GM20431 (cell line): ENCODE results near the gene RPH3AL.
"Not testable (repeated sequence)": the region's sequence is repeated elsewhere in the genome, so short reads cannot be mapped to it uniquely, and the experiment has no call there.

ENCODE experiments used
- in situ Hi-C: fragments of 300-500 bp; cut with MseI, MboI; formaldehyde crosslinking; loops from one replicate; pipeline ENCODE4 v1.15.0; 2020; ENCODE audit warnings: low sequenced_read_pairs; ENCODE audit not compliant: unreplicated experiment

Gene RPH3AL

DNA sequence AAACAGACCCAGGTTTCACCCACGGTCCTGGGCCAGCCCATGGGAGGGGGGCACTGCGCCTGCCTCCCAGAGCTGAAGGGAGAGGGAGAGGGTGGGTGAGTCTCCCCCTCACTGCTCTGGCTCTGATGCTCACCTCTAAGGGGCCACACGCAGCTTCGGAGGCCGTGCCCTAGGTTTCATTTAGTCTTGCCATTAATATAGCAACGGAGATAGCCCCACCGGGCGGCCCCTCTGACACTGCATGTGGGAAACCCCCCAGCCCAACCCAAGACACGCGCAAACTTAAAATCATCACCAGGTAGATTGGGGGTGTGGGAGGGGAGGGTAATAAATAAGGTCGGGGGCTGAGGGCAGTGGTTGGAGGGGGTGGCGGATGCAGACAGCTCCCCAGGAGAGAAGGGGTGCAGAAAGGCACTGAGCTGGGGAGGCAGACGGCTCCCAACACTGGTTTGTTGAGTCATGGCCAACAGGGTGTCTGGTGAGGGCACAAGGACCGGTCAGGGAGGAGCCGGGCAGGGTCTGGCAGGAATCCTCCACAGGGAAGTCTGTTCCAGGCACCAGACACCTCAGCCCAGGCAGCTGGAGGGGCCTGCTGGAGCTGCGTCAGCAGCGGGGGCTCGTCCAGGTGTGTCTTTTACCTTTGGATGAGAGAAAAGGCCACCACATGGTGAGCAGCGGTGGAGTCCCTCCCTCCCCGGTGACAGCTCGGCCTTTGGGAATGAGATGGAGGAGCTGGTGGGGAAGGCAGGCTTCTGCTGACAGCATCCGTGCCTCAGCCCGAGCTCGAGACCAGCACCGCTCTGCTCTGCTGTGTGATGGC is 139.1 kb downstream of the RPH3AL start:
- in situ Hi-C loops, result no loop called here

DNA sequence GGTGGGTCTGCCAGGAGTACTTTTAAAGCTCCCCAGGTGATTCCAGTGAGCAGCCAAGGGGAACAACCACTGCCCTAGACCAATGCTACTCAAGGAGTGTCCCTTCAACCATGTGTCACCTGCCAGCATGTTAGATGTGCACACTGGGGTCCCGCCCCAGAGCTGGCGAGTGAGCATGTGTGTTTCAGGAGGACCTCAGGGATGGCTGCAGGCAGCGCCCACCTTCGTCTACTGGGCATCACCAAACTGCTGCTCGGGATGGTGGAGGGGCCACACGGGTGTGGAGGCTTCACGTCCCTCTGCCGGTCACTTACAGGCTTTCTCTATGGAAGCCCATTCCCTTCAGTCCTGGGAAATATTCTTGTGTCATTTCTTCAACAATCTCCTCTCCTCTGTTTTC is 142.2 kb downstream of the RPH3AL start:
- in situ Hi-C loops, result no loop called here

DNA sequence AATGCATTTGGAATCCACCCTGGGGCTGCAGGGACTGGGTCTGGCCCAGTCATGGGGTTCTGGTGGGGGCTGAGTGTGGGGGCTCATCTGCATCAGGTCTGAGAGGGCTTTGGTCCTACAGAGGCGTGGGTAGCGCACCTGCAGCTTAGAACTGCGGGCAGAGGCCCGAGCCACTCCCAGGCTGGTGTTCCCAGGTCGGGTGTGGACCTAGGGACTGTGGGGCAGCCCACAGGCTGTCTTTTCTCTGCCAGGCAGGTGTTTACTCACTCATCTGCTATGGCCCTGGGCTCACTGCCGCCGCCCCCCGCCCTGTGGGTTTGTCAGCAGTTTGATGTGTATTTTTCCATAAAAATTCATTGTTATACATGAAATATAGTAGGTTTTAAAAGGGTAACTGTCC is 144.2 kb downstream of the RPH3AL start:
- in situ Hi-C loops, result no loop called here

DNA sequence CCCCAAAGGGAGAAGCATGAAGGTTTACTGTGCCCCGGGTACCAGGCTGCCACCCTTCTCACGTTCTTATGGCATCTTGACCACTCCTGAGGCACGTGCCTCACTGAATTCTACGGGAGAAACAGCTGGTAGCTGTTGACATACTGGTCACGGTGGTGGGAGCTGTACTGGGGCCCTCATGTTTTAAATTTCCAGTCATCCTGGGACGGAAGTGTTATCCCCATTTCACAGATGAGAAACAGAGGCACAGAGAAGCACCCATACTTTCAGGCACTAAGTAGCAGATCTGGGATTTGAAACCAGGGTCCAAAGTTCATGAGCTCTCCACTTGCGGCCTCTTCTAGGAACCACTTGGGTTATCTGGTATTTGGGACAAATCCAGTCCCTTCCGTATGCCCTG is 144.8 kb downstream of the RPH3AL start:
- in situ Hi-C loops, result no loop called here

DNA sequence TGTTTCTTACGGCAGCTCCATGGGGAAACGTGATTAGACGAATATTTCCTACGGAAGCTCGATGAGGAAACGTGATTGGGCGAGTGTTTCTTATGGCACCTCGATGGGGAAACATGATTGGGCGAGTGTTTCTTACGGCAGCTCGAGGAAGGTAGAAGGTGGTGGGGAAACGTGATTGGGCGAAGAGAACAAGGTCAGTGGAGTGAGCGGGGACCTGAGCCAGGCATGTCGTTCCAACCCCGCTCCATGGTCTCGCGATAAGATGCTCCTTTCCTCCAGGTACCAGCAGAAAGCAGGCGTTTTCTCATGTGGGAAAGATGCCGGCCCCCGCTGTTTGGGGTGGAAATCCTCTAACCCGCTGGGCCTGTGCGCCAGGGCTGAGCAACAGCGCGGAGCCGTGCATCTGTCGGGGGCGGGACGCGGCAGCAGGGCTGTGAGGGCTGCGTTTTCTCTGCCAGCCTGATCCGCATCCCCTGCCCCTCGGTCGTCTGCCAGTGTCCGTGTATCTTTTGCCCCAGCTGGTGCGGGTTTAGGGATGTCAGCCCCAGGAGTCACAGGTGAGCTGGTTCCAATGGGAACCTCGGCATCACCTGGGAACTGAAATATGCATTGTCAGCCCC is 145.6 kb downstream of the RPH3AL start:
- in situ Hi-C loops, result no loop called here

DNA sequence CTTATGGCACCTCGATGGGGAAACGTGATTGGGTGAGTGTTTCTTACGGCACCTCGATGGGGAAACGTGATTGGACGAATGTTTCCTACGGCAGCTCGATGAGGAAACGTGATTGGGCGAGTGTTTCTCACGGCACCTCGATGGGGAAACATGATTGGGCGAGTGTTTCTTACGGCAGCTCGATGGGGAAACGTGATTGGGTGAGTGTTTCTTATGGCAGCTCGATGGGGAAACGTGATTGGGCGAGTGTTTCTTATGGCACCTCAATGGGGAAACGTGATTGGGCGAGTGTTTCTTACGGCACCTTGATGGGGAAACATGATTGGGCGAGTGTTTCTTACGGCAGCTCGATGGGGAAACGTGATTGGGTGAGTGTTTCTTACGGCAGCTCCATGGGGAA is 146.1 kb downstream of the RPH3AL start:
- in situ Hi-C loops, result not testable (repeated sequence)

DNA sequence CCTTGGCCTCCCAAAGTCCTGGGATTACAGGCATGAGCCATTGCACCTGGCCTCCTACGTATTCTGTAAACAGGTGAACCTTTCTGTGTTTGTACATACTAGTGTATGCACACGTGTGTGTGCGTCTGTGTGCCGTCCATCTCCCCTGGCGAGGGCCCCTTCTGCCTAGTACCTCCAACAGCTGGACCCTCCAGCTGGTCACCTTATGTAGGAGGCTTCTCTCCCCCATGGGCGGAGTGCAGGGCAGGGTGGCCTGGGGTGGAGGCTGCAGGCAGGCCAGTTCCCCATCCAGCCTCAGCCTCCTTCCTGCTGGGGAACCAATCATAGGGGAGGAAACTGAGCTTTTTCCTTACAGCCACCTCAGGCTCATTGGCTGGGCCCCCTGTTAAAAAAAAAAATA is 146.8 kb downstream of the RPH3AL start:
- in situ Hi-C loops, result no loop called here

DNA sequence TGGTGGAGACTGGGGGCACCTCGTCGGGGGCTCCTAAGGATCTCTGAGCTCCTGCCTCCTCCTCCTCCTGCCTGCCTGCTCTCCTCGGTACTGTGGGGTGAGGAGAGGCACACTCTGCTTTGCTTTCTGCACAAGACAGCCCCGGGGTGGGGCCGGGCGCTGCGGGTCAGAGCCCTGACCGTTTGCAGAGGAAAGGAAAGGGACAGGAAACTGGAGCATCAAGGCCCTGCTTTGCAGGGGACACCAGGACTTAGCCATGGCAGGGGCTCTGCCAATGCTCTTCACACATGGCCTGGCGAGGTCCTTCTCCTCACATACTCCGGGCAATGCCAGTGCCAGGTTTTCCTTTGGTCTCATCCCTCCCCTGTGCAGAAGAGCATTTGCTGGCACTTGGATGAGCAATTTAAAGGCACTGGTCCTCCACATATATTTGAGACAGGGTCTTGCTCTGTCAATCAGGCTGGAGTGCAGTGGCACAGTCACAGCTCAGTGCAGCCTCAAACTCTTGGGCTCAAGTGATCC is 147.4 kb downstream of the RPH3AL start:
- in situ Hi-C loops, result no loop called here

DNA sequence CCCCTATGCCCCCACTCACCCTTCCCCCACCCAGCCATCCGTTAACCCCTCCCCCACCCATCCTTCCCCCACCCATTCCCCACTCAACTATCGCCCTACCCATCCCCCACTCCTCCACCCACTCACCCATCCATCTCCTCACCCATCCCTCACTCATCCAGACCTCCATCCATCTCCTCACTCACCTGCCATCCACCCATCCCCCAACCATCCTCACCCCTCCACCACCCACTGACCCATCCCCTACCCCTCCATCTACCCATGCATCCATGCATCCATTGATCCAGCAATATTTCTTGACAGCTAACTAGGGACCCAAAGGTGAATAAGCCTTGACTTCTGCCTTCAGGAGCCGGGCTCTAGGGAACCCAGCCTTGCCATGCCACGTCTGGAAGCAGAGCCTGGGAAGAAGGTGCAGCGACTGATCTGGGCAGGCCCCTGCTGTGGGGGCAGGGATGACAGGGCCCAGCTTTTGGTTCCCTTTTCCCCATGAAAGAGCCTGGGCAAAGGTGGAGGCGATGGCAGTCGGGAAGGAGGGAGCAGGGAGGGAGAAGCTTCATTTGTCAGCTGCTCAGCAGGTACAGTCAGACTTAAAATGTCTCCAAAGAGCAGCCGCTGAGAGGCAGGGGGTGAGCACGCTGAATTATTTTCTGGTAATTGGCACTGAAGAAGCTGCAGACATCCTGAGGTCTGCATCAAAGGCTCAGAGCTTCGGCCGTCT is 148.0 kb downstream of the RPH3AL start:
- in situ Hi-C loops, result no loop called here

DNA sequence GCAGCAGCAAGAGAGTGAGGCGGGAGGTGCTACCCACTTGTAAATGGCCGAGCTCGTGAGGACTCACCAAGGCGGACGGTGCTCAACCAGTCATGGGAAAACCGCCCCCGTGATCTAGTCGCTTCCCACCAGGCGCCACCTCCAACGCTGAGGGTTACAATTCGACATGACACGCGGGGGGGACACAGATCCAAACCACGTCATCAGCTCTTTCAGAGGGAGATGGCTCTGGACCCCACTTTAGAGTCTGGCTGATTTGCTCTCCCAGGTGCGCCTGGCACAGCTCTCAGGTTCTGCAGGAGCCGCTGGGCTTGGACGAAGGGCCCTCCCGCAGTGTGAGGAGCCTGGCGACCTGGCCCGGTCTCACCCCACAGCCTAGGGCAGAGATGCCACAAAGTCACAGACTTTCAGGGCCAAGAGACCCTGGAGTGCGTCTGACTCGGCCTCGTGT is 150.1 kb downstream of the RPH3AL start:
- in situ Hi-C loops, result no loop called here

DNA sequence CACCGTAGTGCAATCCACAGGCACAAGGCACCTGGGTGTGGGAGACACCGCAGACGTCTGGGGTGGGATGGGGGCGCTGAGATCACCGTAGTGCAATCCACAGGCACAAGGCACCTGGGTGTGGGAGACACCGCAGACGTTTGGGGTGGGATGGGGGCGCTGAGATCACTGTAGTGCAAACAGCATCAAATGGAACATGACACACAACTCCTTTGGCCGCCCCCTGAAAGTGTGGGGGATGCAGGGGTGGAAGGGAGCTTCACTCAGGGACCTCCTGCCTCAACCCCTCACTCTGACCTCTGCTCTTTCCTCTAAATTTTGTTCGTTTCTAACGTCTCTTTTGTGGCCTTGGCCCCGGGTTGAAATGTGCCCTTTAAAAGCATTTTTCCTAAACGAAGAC is 150.9 kb downstream of the RPH3AL start:
- in situ Hi-C loops, result not testable (repeated sequence)

DNA sequence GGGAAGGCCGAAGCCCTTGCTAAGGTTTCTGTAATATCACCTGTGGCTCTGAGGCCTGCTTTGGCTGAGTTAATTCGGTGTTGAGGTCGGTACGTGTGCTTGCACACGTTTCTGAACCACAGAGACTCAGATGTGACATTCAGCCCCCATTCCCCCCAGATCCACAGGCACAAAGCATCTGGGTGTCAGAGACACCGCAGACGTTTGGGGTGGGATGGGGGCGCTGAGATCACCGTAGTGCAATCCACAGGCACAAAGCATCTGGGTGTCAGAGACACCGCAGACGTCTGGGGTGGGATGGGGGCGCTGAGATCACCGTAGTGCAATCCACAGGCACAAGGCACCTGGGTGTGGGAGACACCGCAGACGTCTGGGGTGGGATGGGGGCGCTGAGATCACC is 151.3 kb downstream of the RPH3AL start:
- in situ Hi-C loops, result not testable (repeated sequence)

DNA sequence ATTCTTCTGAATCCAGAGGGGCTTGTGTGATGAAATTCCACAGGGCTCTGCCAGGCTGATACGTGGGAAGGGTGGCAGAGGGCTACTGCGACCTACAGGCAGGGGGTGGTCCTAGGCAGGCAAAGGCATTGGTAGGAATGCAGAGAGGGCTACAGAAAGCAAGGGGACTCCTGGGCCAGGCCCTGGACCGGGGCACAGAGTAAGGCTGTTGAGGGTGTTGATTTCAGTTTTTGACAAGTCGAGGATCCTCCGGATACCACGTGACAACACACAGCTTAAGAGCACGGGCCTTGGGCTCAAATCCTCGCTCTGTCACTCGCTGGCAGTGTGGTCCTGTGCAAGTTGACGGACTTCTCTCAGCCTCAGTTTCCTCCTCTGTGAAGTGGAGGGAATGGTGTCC is 152.0 kb downstream of the RPH3AL start:
- in situ Hi-C loops, result no loop called here

DNA sequence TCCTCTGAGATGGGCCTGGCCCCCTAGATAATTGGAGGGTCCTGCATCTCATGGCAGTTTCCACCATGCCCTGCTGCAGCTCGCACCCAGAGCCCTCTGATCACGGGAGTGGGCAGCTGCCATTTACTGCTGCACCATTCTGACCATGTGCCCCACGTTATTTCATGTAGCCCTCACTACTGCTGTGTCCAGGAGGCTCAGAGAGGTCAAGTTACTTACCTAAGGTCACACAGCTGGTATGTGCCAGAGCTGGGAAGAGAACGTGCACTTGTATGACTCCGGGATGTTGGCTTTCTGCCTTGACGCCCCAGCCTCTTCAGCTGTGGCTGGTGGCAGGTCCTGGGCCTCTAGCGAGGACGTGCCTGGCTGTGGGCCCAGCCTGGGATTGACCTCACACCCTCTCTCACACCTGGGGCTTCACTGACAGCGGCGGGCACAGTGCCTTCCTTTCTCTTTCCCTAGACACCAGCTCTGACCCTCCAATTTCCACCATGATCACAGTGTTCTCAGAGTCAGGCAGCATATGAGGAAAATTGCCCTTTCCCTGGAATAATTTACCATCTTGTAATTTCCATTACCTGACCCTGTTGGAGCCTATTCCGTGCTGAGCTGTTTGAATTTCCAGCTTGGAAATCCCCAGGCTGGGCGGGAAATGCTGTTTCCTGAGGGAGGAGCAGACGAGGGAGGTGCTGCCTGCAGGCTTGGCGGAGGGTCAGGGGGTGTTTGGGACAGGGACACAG is 152.6 kb downstream of the RPH3AL start:
- in situ Hi-C loops, result no loop called here

DNA sequence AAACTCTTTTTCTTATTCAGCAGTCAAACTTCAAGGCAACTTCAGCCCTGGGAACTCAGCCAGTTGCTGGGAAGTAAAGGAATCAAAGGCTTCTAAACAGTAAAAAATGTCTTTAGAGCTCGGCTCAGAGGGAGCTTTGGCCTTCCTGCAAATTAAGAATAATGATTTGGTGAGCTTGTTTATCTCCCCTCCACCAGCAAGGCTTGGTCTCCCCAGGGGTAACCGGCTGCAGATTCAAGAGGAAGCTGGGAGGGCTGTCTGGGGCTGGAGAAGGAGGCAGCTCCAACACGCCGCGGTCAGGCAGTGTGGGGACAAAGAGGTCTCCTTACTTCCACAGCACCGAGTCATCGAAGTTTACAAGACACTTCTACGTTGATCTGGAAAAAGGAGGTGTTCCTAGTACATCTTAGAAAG is 153.4 kb downstream of the RPH3AL start:
- in situ Hi-C loops, result no loop called here

DNA sequence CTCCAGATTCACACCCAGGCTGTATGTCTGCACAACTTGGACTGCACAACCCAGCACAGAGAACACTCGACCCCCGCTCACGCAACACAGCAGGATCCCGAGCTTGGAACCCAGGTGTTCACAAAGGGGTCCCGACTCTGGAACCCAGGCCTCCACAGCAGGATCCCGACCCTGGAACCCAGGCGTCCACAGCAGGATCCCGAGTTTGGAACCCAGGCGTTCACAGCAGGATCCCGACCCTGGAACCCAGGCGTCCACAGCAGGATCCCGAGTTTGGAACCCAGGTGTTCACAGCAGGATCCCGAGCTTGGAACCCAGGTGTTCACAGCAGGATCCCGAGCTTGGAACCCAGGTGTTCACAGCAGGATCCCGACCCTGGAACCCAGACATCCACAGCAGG is 154.4 kb downstream of the RPH3AL start:
- in situ Hi-C loops, result not testable (repeated sequence)

DNA sequence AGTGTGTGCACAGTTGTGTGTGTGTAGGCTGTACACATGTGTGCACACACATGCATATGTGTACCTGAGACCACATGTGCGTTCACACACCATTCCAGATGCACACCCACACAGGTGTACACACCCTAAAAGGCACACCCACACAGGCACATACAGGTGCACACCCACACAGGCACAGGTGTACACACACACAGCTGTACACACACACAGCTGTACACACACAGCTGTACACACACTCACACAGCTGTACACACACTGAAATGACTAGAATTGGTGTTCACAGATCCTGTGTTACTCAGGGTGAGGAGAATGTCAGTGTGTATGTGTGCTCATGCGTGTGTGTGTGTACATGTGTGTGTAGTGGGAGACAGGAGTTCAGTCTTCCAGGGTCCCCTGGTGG is 155.3 kb downstream of the RPH3AL start:
- in situ Hi-C loops, result no loop called here

DNA sequence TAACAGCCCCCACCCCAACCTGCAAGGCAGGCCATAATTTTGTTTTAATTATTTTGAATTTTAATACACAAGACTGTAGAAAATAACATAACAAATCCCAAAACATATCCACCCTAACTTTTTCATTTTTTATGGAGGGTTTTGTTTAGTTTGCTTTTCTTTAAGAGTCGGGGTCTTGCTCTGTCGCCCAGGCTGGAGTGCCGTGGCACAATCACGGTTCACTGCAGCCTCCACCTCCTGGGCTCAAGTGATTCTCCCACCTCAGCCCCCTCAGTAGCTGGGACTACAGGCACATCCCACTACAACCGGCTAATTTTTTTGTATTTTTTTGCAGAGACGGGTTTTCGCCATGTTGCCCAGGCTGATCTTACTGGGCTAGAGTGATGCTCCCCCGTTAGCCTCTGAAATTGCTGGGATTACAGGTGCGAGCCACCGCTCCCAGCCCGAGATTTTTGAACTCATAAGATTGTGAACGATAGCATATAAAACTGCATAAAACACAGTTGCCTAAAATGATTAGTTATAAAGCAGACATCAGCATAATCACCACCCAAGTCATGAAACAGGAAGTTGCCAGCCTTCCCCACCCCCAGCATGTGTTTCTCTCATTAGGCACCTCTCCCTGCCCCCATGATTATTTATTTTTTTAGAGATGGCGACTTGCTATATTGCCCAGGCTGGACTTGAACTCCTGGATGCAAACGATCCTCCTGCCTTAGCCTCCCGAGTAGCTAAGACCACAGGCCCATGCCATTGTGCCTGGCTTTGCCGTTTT is 157.6 kb downstream of the RPH3AL start:
- in situ Hi-C loops, result no loop called here
